ENCODE measurements around the gene LAMP2.

LAMP2 gene

DNA sequence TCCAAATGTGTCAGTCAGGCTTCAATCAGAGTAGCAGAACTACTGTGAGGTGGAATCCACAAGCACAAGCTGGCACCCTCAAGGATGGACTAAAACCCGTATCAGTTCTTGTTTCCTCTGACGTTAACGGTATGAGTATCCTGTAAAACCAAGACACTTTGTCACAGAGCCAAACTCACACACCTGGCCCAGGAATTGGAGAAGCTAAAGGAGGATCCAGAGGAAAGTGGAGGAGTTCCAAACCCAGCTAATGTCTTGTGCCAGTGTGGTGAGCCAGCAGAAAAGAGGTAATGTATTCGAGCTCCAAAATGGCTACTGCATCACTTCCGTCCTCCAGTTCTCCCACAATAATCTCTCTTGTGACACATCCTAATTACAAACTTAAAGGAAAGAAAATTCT is 62.5 kb downstream of the LAMP2 start:
- no peak overlapping the region for H3K27ac ChIP-seq
- TF ChIP-seq EZH2 (IDR thresholded peaks at IDR 0.05), result no peak
- H3K4me3 ChIP-seq, result no peak overlapping the region
- H3K9ac ChIP-seq (ENCODE audit: insufficient read length), result no peak overlapping the region
- H3K36me3 ChIP-seq (ENCODE audit: insufficient read depth, low read length), result no peaks in the 10 kb centered on the region
- no peaks in the 10 kb centered on the region for H3K9me3 ChIP-seq (ENCODE audit: low read depth, low read length)
- no peak for DNase-seq (ENCODE audit: low read depth, low spot score)

DNA sequence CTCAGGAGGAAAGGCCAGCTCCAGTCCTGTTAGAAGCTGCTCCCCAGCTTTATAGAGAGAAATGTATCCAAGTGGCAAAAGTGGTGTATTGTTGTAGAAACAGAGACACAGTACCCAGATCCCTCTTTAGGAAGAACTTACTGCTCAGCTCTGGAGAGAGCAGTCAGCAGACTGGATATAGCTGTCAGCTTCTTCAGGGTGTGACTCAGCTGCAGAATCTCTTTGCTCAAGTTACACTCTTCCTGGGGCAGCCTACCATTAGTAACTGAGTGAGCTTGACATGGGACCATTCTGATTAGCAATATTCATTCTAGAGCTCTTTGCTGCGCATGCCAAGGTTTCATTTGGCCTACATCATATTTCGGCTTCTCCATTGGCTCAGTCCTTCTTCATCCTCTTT is 66.7 kb downstream of the LAMP2 start:
- no peak overlapping the region for H3K27ac ChIP-seq
- no peak overlapping the region for H3K4me3 ChIP-seq
- TF ChIP-seq EZH2 (IDR thresholded peaks at IDR 0.05) (no peak), POLR2AphosphoS5 (IDR thresholded peaks at IDR 0.05; ENCODE audit: borderline replicate concordance, low read depth, low read length) (no peak), FOXP2 (optimal IDR thresholded peaks at IDR 0.05; ENCODE audit: control extremely low read depth, extremely low read length, insufficient read depth) (no peak)
- no peak for DNase-seq (ENCODE audit: low read depth, low spot score)
- no peaks in the 10 kb centered on the region for H3K9me3 ChIP-seq (ENCODE audit: low read depth, low read length)
- H3K36me3 ChIP-seq (ENCODE audit: insufficient read depth, low read length), result no peaks in the 10 kb centered on the region
- no peak overlapping the region for H3K9ac ChIP-seq (ENCODE audit: insufficient read length)

DNA sequence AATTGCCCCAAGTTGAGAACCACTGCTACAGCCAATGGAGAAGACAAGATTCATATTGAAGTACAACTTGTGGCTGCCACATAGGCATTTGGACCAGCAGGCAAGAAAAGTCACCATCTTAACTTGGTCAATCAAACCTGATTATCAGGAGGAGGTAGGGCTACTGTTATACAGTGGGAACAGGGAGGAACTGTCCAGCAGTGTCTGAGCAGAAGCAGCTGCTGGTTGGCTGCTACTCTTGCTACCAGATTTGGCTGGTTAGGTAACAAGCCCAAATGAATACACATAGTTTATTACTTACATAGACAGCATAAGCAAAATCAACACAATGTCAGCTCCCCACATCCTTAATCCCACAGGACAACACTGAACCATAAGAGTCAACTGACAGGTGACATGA is 67.8 kb downstream of the LAMP2 start:
- TF ChIP-seq POLR2AphosphoS5 (IDR thresholded peaks at IDR 0.05; ENCODE audit: borderline replicate concordance, low read depth, low read length), result no peak
- no peak for TF ChIP-seq EZH2 (IDR thresholded peaks at IDR 0.05)
- TF ChIP-seq FOXP2 (optimal IDR thresholded peaks at IDR 0.05; ENCODE audit: control extremely low read depth, extremely low read length, insufficient read depth), result no peak
- Histone ChIP-seq H3K9me3 (ENCODE audit: low read depth, low read length) (no peaks in the 10 kb centered on the region), H3K27ac (no peak overlapping the region), H3K9ac (ENCODE audit: insufficient read length) (no peak overlapping the region), H3K4me3 (no peak overlapping the region), H3K36me3 (ENCODE audit: insufficient read depth, low read length) (no peaks in the 10 kb centered on the region)
- no peak for DNase-seq (ENCODE audit: low read depth, low spot score)

DNA sequence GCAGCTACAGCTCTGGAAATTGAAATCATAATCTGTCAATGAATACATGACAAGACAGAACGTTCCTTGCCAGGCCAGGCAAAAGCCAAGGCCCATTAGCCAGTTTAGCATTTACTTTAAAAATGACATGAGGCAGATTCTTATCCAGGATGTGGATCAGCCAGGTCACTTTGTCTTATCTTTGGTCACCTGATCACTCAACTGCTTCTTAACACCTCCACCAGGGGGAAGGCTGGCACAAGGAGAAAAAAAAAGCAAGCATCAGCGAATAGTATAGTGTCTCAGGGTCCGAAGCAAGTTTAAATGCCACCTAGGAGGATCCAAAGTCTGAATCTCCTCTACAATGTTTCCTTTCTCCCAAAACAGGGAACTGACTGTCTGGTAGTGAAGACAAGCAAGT is 88.4 kb downstream of the LAMP2 start:
- TF ChIP-seq EZH2 (IDR thresholded peaks at IDR 0.05) (no peak), POLR2AphosphoS5 (IDR thresholded peaks at IDR 0.05; ENCODE audit: borderline replicate concordance, low read depth, low read length) (no peak), FOXP2 (optimal IDR thresholded peaks at IDR 0.05; ENCODE audit: control extremely low read depth, extremely low read length, insufficient read depth) (no peak)
- H3K4me3 ChIP-seq, result no peak overlapping the region
- H3K27ac ChIP-seq, result no peak overlapping the region
- DNase-seq (ENCODE audit: low read depth, low spot score), result no peak
- no peaks in the 10 kb centered on the region for H3K36me3 ChIP-seq (ENCODE audit: insufficient read depth, low read length)
- H3K9ac ChIP-seq (ENCODE audit: insufficient read length), result no peak overlapping the region
- no peaks in the 10 kb centered on the region for H3K9me3 ChIP-seq (ENCODE audit: low read depth, low read length)

DNA sequence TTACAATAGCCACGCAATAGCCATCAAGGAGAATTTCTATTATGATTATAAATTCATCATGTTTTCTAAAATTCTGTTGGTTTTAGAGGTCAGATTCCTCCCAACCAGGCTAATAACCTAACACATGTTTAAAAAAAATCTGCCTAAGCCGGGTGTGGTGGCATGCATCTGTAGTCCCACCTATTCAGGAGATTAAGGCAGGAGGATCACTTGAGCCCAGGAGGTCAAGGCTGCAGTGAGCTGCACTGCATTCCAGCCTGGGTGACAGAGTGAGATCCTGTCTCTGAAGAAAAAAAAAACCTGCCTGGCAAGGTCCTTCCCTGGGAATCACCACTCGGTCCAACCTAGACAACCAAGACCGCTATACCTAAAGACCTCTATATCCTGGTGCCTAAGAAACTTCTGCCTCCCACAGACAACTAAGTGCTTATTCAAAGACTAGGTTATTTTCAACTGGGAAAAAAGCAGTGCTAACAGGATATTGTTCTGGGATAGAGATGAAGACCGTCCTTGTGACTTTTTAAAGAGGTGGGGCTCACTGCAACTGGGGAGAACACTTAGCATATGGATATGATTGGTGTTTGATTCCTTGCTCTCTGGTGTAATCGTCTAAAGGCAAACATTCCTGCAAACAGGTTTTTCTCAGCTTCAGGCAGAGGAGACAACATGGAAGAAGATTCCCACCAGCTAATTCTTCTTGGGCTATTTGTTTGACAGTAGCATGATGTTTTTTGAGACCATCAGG is 89.0 kb downstream of the LAMP2 start:
- no peak for DNase-seq (ENCODE audit: low read depth, low spot score)
- no peak overlapping the region for H3K4me3 ChIP-seq
- no peak for TF ChIP-seq POLR2AphosphoS5 (IDR thresholded peaks at IDR 0.05; ENCODE audit: borderline replicate concordance, low read depth, low read length)
- TF ChIP-seq EZH2 (IDR thresholded peaks at IDR 0.05), result no peak
- no peak for TF ChIP-seq FOXP2 (optimal IDR thresholded peaks at IDR 0.05; ENCODE audit: control extremely low read depth, extremely low read length, insufficient read depth)
- no peak overlapping the region for H3K9ac ChIP-seq (ENCODE audit: insufficient read length)
- no peak overlapping the region for H3K27ac ChIP-seq
- H3K36me3 ChIP-seq (ENCODE audit: insufficient read depth, low read length), result no peaks in the 10 kb centered on the region
- H3K9me3 ChIP-seq (ENCODE audit: low read depth, low read length), result no peaks in the 10 kb centered on the region

GRCh38 chrX:120378570-120378969 is 90.5 kb downstream of the LAMP2 start:
- Histone ChIP-seq H3K9me3 (ENCODE audit: low read depth, low read length) (no peaks in the 10 kb centered on the region), H3K27ac (no peak overlapping the region), H3K36me3 (ENCODE audit: insufficient read depth, low read length) (no peaks in the 10 kb centered on the region), H3K9ac (ENCODE audit: insufficient read length) (no peak overlapping the region), H3K4me3 (no peak overlapping the region)
- TF ChIP-seq EZH2 (IDR thresholded peaks at IDR 0.05), result no peak
- DNase-seq (ENCODE audit: low read depth, low spot score), result no peak

All from SK-N-MC (cell line).